Stimulated activated CD4-positive, alpha-beta T cell treated with anti-CD3 and anti-CD28 coated beads, Interleukin-4, amount 100 ng/mL, for 24 hours (primary cell): ENCODE data around the gene MME.
"Not testable (repeated sequence)": the region's sequence is repeated elsewhere in the genome, so short reads cannot be mapped to it uniquely, and the experiment has no call there.

Experiments used
- DNase-seq: peaks from one replicate; pipeline ENCODE4 v3.0.0-alpha.2; 2020

The MME gene

DNA sequence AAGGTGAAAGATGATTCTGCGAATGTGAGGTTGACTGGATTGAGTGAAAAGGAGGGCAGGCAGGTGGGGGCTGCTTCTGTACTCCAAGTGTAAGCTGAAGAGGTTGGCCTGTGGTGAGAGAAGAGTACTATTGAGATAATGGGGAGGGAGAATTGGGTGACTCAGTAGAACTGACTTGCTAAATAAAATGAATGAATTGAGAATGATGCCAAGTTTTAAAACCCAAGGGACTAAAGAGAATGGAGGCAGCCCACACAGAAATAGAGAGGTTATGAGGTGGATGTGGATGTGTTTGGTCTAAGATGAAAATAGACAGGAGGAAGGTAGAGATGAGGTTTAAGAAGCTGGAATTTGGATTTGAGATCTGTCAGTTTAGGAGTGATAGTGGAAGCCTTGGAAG is 5.9 kb downstream of the MME start:
- DNase-seq: no peak

GRCh38 chr3:155088706-155089345 is 8.7 kb downstream of the MME start:
- DNase-seq: no peak

- DNase-seq: no peak
These were observed 9.4 kb downstream of the MME start for GRCh38 chr3:155089495-155089894.

DNA sequence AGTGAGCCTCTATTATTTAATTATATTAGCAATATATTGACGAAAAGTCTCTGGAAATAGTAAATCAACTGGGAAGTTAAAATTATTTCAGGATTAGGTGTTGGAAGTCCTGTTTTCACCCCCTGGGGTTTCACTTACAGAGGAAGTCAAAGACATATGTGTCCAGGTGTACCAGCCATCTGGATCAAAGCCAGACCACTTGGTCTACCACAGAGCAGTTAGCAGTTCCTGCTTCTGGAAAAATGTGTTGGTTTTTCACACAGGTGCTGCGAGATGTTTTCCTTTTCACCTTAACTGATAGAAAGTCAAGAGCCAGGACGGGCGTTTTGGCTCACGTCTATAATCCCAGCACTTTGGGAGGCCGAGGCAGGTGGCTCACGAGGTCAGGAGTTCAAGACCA is 13.1 kb downstream of the MME start:
- no peak for DNase-seq

- DNase-seq: no peak
These were observed 16.3 kb downstream of the MME start for GRCh38 chr3:155096303-155097008.

- no peak for DNase-seq
These were observed 16.9 kb downstream of the MME start for GRCh38 chr3:155097009-155097349.

GRCh38 chr3:155101398-155101797 is 21.3 kb downstream of the MME start:
- no peak for DNase-seq

DNA sequence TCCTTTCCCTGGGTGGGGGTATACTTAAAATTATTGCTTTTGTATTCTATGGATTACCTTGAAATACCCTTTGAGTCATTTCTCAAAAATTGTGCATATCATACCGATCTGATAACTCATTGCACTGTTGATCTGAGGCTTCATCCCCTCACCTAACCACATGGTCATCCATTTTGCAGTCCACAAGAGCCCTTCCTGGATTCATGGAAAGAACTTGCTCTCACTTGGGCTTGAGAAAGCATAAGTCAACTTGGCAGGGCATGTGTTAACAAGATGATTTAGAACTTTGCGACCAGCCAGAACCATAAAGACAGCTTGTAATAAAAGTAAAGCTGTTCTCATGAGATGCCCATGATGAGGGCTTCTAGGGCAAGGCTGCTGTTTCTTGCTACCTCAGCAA is 22.2 kb downstream of the MME start:
- DNase-seq: no peak

- DNase-seq: no peak
These were observed 23.6 kb downstream of the MME start for GRCh38 chr3:155103686-155104085.

DNA sequence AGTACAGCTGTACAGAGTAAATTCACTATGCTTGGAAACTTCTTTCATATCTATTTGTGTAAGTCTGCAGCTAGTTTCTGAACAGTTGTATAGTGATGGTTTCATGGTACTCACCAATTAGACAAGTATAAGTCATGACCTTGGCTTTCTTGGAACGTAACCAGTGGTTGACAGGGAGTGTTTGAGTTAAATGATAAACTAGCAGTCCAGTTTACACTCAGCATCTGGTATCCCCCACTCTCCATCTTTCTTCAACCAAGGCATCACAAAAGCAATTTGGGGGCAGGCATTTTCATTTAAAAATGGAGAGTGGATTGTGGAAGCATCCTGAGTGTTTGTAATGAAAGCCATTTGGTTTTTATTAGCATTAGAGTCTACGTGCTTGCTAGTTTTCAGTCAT is 26.0 kb downstream of the MME start:
- DNase-seq: no peak

DNA sequence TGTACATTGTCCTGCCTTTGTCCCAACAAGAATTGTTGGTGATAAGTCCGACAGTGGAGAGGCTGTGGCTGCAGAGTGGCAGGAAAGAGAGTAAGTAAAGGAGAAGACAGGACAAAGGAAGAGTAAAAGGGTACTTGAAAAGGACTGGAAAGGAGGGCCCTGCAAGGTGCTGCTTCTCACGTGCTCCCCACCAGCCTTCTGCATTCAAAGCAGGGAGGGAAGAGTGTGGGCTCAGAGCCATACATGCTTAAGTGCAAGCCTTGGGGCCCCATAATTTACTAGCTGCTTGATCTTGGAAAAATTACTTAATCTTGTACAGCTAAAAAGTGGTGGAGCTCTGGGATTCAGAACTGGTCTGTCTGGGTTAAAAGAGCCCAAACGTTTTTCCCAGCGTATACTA is 29.9 kb downstream of the MME start:
- DNase-seq: no peak

DNA sequence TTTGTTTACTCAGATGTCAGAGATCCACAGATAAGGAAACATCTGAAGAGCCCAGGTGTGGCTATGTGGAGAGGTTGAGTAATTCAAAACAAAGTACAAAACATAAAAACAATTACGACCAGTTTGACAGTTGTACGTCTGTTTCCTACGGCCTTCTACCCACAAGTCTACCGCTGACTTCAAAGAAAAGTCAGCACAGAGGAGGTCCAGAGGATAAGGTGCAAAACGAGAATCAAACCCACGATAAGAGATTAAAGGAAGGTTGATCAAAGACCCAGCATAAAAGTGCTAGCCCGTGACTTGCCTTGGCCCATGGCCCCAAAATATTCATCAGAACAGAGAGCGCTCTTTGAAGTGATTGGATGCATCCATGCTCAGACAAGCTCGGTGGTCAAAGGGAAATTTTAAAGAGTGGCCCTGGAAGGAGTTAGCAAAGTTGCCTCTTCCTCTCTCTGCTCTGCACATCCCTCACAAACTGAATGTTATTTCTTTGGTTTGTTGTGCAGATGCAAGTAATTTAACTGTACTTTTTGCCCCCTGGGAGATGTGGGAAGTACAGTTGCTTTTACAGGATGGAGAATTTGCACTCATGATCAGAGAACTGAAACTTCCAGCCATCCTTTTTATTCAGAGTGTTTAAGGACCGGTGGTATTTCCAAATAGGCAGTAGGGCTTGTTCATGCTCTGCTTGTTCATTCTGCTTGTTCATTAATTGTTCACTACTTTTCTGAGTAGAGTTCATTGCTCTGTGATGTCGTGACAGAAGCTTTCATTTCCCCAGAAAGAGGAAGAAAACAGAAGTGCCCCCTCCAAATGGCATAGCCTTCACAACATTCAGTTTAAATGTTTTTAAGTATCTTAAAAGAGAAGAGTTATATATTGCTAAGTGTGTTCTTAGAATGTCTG is 31.1 kb downstream of the MME start:
- no peak for DNase-seq

DNA sequence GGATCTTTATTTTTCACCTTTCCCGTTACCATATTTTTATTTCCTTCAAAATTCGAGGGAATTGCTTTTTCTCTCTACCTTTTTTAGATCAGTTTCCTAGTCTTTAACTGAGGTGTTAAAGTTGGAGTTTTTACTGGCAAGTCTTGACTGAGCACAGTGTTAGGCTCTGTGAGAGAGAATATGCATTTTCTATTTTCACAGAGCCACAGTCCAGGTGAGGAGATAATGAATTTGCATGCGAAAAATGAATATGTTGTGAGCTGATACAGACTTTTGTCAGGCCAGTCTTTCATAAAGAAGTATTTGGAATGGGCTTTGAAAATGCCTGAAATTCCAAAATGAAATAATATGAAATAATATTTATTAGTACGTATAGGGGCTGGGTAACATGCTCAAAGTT is 31.9 kb downstream of the MME start:
- no peak for DNase-seq

GRCh38 chr3:155112661-155113389 is 32.7 kb downstream of the MME start:
- no peak for DNase-seq

DNA sequence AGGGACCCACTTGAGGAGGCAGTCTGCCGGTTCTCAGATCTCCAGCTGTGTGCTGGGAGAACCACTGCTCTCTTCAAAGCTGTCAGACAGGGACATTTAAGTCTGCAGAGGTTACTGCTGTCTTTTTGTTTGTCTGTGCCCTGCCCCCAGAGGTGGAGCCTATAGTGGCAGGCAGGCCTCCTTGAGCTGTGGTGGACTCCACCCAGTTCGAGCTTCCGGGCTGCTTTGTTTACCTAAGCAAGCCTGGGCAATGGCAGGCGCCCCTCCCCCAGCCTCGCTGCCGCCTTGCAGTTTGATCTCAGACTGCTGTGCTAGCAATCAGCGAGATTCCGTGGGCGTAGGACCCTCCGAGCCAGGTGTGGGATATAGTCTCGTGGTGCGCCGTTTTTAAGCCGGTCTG is 44.6 kb downstream of the MME start:
- DNase-seq: not testable (repeated sequence)

DNA sequence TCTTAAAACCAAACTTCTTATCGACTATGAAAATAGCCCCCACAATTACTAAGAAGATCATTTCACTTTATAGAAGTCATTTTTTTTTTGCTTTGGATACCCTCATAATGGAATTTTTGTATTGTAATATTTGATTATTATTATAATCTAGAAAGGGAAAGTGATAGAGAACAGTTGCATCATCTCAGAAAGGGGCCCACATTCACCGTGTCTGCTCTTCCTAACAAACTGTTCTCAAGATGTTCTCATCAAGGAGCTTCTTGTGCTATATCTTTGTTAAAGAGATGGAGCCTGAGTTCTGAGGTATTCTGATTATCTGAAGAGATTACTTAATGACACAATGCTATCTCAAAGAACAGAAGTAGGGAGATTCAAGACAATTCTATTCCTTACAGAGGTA is 49.3 kb downstream of the MME start:
- no peak for DNase-seq

- DNase-seq: no peak
These were observed 49.9 kb downstream of the MME start for GRCh38 chr3:155130001-155130400.

DNA sequence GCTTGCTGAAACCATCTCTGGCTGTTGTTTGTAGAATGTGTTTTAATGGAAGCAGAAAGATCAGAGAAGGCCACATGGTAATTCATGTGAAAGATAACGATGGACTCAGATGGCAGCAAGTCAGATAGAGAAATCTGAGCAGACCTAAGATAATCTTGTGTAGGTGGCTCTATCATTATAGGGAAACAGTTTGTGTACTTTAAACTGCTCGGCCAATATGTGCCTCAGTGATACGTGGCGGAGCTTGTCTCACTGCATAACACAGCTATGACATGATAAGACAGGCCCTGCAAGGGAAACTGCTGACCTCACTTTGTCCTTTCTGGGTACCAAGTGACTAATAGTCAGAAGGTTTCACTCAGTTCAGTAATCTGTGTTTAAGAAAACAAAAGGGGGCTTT is 51.0 kb downstream of the MME start:
- no peak for DNase-seq

DNA sequence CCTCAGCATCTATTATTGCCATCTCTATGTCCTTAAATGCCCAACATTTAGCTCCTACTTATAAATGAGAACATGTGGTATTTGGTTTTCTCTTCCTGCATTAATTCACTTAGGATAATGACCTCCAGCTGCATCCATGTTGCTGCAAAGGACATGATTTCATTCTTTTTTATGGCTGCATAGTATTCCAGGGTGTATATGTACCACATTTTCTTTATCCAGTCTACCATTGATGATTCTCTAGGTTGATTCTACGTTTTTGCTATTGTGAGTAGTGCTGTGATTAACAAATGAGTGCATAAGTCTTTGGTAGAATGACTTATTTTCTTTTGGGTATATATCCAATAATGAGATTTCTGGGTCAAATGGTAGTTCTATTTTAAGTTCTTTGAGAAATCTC is 54.2 kb downstream of the MME start:
- not testable (repeated sequence) for DNase-seq

- DNase-seq: no peak
These were observed 54.9 kb downstream of the MME start for GRCh38 chr3:155135003-155135402.

GRCh38 chr3:155138677-155139076 is 58.6 kb downstream of the MME start:
- no peak for DNase-seq

- DNase-seq: no peak
These were observed 67.5 kb downstream of the MME start for GRCh38 chr3:155147588-155147987.

DNA sequence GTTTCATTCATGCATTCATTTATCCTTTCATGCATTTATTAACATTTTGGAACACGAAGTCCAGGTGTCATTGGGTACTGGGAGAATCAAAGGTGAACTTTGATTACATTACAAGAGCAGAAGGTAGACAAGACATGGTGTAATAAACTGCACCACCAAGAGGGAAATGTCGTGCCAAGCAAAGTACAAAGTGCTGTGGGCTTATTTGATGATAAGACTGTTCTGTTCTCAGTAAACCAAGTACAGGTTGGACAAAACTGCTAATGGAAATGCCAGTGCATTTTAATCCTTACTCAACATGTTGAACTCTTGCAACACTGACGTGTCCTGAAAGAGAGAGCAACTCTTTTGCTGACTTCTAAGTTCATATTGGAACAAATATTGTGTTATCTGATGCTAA is 69.4 kb downstream of the MME start:
- DNase-seq: no peak
